ENCODE data around the gene AKR1B1. TPM values are rescaled to one million over a fixed set of nuclear protein-coding genes. Genes with fewer than 3 reads are reported as not detected.

AKR1B1 gene
- total RNA-seq, 2 donors from 2014 or later, result 30.5 to 75.0 TPM

DNA sequence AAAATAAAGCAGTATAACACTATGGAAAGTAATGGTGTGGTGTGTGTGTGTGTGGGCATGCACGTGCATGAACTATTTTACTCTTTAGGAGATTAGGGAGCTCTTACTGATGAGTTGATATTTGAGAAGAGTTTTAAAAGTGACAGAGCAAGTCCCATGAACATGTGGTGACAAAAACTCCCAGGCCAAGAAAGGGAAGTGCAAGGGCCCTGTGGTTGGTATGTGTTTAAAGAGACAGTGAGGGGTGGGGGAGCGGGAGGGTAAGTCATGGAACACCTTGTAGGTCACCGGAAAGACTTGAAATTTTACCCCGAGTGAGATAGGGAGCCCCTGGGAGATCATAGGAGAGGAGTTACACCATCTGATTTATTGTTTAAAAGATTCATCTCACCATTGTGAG is 63.3 kb downstream of the AKR1B1 start:
- Histone ChIP-seq H3K4me3 (no peak overlapping the region), H3K27ac (no peak overlapping the region), H3K9me3 (no peaks in the 10 kb centered on the region), H3K27me3 (replicated peaks; ENCODE audit: insufficient read depth) (no peaks in the 10 kb centered on the region), H3K36me3 (no peaks in the 10 kb centered on the region), H3K4me1 (replicated peaks) (no peaks in the 10 kb centered on the region)
- DNase-seq (ENCODE audit: low spot score), result no peak
- 93% methylated on average over 4 of the region's 4 CpGs for WGBS
- TF ChIP-seq, protein P1, sequence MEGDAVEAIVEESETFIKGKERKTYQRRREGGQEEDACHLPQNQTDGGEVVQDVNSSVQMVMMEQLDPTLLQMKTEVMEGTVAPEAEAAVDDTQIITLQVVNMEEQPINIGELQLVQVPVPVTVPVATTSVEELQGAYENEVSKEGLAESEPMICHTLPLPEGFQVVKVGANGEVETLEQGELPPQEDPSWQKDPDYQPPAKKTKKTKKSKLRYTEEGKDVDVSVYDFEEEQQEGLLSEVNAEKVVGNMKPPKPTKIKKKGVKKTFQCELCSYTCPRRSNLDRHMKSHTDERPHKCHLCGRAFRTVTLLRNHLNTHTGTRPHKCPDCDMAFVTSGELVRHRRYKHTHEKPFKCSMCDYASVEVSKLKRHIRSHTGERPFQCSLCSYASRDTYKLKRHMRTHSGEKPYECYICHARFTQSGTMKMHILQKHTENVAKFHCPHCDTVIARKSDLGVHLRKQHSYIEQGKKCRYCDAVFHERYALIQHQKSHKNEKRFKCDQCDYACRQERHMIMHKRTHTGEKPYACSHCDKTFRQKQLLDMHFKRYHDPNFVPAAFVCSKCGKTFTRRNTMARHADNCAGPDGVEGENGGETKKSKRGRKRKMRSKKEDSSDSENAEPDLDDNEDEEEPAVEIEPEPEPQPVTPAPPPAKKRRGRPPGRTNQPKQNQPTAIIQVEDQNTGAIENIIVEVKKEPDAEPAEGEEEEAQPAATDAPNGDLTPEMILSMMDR (IDR thresholded peaks at IDR 0.05), result no peak
- TF ChIP-seq POLR2A (IDR thresholded peaks at IDR 0.05), result no peak
- no peak for TF ChIP-seq POLR2AphosphoS5 (IDR thresholded peaks at IDR 0.05)
- intact Hi-C loops (cut with DNase I), result no loop called here

DNA sequence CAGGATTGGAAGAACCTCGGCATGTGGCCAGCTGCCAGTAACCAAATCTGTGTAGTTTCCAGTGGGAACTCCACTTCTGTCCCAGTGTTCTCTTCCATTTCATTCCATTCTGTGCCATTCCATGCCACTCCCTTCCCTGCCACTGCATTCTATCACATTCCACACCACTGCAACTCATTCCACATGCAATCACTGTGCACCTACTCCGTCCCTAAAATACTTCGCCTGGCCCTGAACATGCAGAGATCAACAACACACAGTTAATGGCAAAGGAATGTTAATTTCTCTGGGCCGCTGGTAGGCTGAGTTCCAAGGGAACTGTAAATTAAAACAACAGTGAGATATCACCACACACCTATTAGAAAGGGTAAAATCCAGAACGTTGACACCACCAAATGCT is 64.8 kb downstream of the AKR1B1 start:
- Histone ChIP-seq H3K36me3 (no peaks in the 10 kb centered on the region), H3K27ac (no peak overlapping the region), H3K4me1 (replicated peaks) (no peaks in the 10 kb centered on the region), H3K9me3 (no peaks in the 10 kb centered on the region), H3K27me3 (replicated peaks; ENCODE audit: insufficient read depth) (no peaks in the 10 kb centered on the region), H3K4me3 (no peak overlapping the region)
- 61% methylated on average over 5 of the region's 5 CpGs for WGBS
- intact Hi-C loops (cut with DNase I), result no loop called here
- TF ChIP-seq POLR2A (IDR thresholded peaks at IDR 0.05), result no peak
- TF ChIP-seq, protein P1 (IDR thresholded peaks at IDR 0.05), result no peak
- no peak for TF ChIP-seq POLR2AphosphoS5 (IDR thresholded peaks at IDR 0.05)
- no peak for DNase-seq (ENCODE audit: low spot score)

Other genes with a start within 250 kb of the AKR1B1 start
- gene SLC35B4, start 142.2 kb downstream of the AKR1B1 start, total RNA-seq, result 10 to 100 TPM in 1 of 2 donors, 1 to 10 TPM in 1; 6.4 to 20.6 TPM
- gene AKR1B10, start 68.5 kb upstream of the AKR1B1 start, total RNA-seq, result 1 to 10 TPM in 1 of 2 donors, not detected in 1; 1.7 TPM
- 1 to 10 TPM in 1 of 2 donors, not detected in 1; 1.0 TPM for gene AKR1B15, start 90.0 kb upstream of the AKR1B1 start, total RNA-seq
- gene BPGM, start 187.8 kb upstream of the AKR1B1 start, total RNA-seq, result 10 to 100 TPM; 18.3 to 18.7 TPM

Data from prostate gland (tissue), 2 donors.